LNCAP (cell line): ENCODE measurements around the gene LIPM.

Experiments
- TF ChIP-seq, protein P1 (sequence below): fragments of 450-650 bp; IDR thresholded peaks from 2 replicates; pipeline ENCODE4 v1.5.1; 2017; ENCODE audit warnings: mild to moderate bottlenecking

The LIPM gene

GRCh38 chr10:88820748-88821401 is 18.3 kb downstream of the LIPM start:
- TF ChIP-seq, protein P1, sequence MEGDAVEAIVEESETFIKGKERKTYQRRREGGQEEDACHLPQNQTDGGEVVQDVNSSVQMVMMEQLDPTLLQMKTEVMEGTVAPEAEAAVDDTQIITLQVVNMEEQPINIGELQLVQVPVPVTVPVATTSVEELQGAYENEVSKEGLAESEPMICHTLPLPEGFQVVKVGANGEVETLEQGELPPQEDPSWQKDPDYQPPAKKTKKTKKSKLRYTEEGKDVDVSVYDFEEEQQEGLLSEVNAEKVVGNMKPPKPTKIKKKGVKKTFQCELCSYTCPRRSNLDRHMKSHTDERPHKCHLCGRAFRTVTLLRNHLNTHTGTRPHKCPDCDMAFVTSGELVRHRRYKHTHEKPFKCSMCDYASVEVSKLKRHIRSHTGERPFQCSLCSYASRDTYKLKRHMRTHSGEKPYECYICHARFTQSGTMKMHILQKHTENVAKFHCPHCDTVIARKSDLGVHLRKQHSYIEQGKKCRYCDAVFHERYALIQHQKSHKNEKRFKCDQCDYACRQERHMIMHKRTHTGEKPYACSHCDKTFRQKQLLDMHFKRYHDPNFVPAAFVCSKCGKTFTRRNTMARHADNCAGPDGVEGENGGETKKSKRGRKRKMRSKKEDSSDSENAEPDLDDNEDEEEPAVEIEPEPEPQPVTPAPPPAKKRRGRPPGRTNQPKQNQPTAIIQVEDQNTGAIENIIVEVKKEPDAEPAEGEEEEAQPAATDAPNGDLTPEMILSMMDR, result no peak

DNA sequence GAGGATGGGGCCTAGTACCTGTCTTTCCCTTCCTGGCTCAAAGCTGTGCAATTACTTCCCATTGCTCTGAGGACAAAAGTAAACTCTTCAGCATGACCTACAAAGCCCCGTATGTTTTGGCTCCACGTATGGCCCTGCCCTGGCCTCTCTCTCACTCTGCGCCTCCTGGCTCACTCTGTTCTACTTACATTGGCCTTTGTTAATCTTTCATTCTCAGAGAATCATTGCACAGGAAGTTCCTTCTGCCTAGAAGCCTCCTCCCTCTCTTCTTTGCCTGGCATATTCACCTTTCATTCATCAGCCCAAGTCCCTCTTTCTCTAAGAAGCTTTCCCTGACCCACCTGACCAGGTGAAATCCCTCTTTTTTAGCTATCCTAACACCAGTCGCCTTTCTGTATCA is 23.9 kb downstream of the LIPM start:
- TF ChIP-seq, protein P1, result no peak

- TF ChIP-seq, protein P1, result no peak
Observed at GRCh38 chr10:88827671-88828070, 25.1 kb downstream of the LIPM start.

DNA sequence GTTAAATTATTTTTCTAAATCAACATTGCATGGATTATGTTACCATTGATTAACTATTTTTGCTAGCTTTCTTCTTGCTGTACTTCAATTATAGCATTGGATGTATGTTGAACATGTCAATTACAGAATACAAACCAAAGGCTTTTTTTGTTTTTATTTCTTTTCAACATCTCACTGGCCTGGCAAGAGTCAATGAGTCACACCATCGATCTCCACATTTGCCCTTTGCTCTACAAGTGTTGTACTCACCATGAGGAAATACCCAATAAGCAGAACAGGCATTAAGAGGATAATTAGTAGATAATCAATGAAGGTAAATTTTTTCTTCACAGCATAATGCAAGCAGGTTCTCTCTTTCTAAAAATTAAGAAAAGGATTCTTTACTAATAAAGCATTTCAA is 25.8 kb downstream of the LIPM start:
- TF ChIP-seq, protein P1, result no peak

- TF ChIP-seq, protein P1, result no peak
Observed at GRCh38 chr10:88830643-88831268, 28.2 kb downstream of the LIPM start.

DNA sequence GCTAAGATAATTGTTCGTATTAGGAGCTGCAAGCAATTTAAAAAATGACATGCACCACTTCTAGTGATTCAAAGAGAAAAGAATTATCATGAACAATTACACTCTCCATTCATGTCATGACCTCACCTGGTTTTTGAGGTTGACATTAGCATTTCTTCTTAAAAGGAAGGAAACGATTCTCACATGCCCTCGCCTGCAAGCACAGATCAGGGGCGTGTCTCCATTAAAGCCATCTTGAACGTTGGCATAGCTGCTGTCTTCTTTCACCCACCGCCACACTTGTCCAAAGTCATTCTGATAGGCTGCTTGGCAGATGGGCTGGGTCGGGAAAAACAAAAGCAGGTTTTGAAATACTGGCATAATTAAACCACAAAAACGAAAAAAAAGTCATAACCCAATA is 29.2 kb downstream of the LIPM start:
- TF ChIP-seq, protein P1, result no peak

DNA sequence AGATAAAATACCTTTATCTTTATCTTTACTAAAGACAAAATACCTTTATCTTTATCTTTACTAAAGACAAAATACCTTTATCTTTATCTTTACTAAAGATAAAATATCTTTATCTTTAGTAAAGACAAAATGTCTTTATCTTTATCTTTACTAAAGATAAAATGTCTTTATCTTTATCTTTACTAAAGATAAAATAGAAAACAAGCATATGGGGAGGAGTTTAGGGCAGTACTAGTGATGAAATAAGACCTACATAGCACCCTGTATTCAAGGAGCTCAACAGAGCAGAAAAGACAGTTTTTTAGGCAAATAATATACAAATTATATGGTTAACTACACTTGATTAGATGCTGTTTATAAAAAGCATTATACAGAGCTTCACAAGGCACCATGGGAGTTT is 29.8 kb downstream of the LIPM start:
- TF ChIP-seq, protein P1, result no peak

- TF ChIP-seq, protein P1, result no peak
Observed at GRCh38 chr10:88833156-88833555, 30.6 kb downstream of the LIPM start.
